ENCODE measurements around the gene MAML3.

DNA sequence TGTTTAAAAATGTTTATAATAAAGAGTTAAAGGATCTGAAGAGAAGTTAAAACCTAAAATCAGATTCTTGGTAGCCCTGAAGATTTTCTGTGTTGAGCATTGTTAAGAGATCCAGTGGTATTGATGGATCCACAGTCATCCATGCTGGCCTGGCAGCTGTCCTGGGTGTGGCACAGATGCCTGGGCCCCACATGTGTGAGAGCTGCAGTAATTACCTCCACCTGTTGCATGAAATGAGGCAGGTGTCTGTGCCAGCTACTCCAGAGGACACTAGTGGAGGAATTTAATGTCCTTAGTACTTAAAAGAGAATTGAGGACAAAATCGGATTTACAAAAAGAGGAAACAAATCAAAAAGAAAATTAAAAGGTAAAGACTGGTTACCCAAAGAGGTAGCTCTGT lies 444.3 kb downstream of the MAML3 start:
- TF ChIP-seq GATA2 (IDR thresholded peaks at IDR 0.05; ENCODE audit: low read depth, low read length): no peak
- no peak for TF ChIP-seq GATA3 (IDR thresholded peaks at IDR 0.05; ENCODE audit: low read depth, low read length)
